HepG2 (cell line): Measurements from ENCODE around the gene SLC25A1. TPM values are rescaled to one million over a fixed set of nuclear protein-coding genes. Genes with fewer than 3 reads are reported as not detected.

ENCODE experiments used
- EP300 ChIP-seq, 3 experiments: sonication (generic) in 1 of 3; formaldehyde crosslinking in 1 of 3; IDR thresholded peaks; 2 replicates each; pipeline versions ENCODE4 v1.5.1 to v1.6.1; 2011 to 2020; ENCODE audit warnings: low read depth in 2 of 3, low read length in 2 of 3, borderline replicate concordance in 1 of 3, improper control_type of control experiment in 1 of 3, mild to moderate bottlenecking in 1 of 3, missing genetic modification reagents in 1 of 3, moderate library complexity in 1 of 3
- ISX ChIP-seq: sonication (generic); formaldehyde crosslinking; conservative IDR thresholded peaks from 2 replicates; pipeline ENCODE4 v1.5.0; 2020; ENCODE audit warnings: missing genetic modification reagents
- JUN ChIP-seq: sonication (generic); formaldehyde crosslinking; IDR thresholded peaks from 2 replicates; pipeline ENCODE4 v1.4.0; 2020; ENCODE audit warnings: mild to moderate bottlenecking, missing genetic modification reagents
- NFE2 ChIP-seq: sonication (generic); formaldehyde crosslinking; IDR thresholded peaks from 2 replicates; pipeline ENCODE4 v1.4.0; 2020; ENCODE audit warnings: missing genetic modification reagents
- PCBP2 ChIP-seq: fragments of 200-400 bp; formaldehyde crosslinking; optimal IDR thresholded peaks from 2 replicates; pipeline ENCODE3; 2018; ENCODE audit warnings: low read length, low read depth; ENCODE audit not compliant: poor library complexity, severe bottlenecking
- THAP8 ChIP-seq: sonication (generic); formaldehyde crosslinking; IDR thresholded peaks from 2 replicates; pipeline ENCODE4 v1.5.1; 2020; ENCODE audit warnings: missing genetic modification reagents, mild to moderate bottlenecking, borderline replicate concordance
- ZBTB2 ChIP-seq: sonication (generic); formaldehyde crosslinking; IDR thresholded peaks from 2 replicates; pipeline ENCODE4 v1.8.0; 2022; ENCODE audit warnings: low read depth, missing genetic modification reagents
- ZHX1 ChIP-seq: sonication (generic); formaldehyde crosslinking; IDR thresholded peaks from 2 replicates; pipeline ENCODE4 v1.8.1; 2022; ENCODE audit warnings: low read depth, mild to moderate bottlenecking, missing genetic modification reagents
- ZMYM4 ChIP-seq: sonication (generic); formaldehyde crosslinking; IDR thresholded peaks from 2 replicates; pipeline ENCODE4 v1.8.1; 2023; ENCODE audit warnings: mild to moderate bottlenecking, missing genetic modification reagents
- ZNF256 ChIP-seq: sonication (generic); formaldehyde crosslinking; conservative IDR thresholded peaks from 2 replicates; pipeline ENCODE4 v1.4.0; 2020; ENCODE audit warnings: missing genetic modification reagents
- ZNF282 ChIP-seq: fragments of 450-650 bp; IDR thresholded peaks from 2 replicates; pipeline ENCODE4 v1.6.1; 2018; ENCODE audit not compliant: partially characterized antibody
- ZNF382 ChIP-seq: sonication (generic); formaldehyde crosslinking; IDR thresholded peaks from 2 replicates; pipeline ENCODE4 v1.5.0; 2020; ENCODE audit warnings: missing genetic modification reagents, mild to moderate bottlenecking, borderline replicate concordance
- ZNF646 ChIP-seq: sonication (generic); formaldehyde crosslinking; IDR thresholded peaks from 2 replicates; pipeline ENCODE4 v1.9.0; 2021; ENCODE audit warnings: mild to moderate bottlenecking, missing genetic modification reagents
- polyA plus RNA-seq, 8 experiments: library from polyadenylated mRNA; depleted of rRNA in 3 of 8; stranded (reverse) in 7 of 8; unstranded in 1 of 8; fragments of >200 nt; fragmentation: Illumina TruSeq in 4 of 8; extraction: Trizol in 4 of 8; gene quantifications; 2 replicates each; pipeline versions ENCODE4 v1.2.1 to v1.2.3, GENCODE V29; 2011 to 2016; ENCODE audit warnings: low read depth in 4 of 8, missing spikeins in 1 of 8, mixed read lengths in 1 of 8; ENCODE audit not compliant: insufficient read depth in 1 of 8
- total RNA-seq, 5 experiments: library from RNA; depleted of rRNA; stranded (reverse); fragments of >200 nt; fragmentation: Illumina TruSeq; extraction: Trizol; gene quantifications; 2 replicates each; pipeline ENCODE4 v1.2.3, GENCODE V29; 2016; ENCODE audit warnings: low read depth in 1 of 5

The SLC25A1 gene
- total and polyA plus RNA-seq, 2 of the 13 experiments (the other 11 are each of a cell fraction or from before 2014, with no cell fraction given), result 49.4 to 161 TPM

GRCh38 chr22:19174106-19175025, 4.2 kb downstream of the SLC25A1 start (continued):
- TF ChIP-seq ZNF646 (CRISPR knock-in tag) (no peak), ZMYM4 (CRISPR knock-in tag) (no peak), ZNF282 (no peak), ZNF256 (no peak), ZBTB2 (CRISPR knock-in tag) (no peak), THAP8 (no peak), ZNF382 (CRISPR knock-in tag) (no peak), NFE2 (CRISPR knock-in tag) (no peak), ZHX1 (no peak), PCBP2 (no peak), JUN (CRISPR knock-in tag) (no peak), EP300 (IDR thresholded peaks at IDR 0.05; ENCODE audit: low read depth in 2 of 2, low read length in 2 of 2) (no peak), EP300 (CRISPR knock-in tag; IDR thresholded peaks at IDR 0.05; ENCODE audit: borderline replicate concordance) (no peak), ISX (no peak)
